GM19035 (cell line): ENCODE data around the gene TRIM3.

Experiments
- ATAC-seq: cut with Tn5 transposase; IDR thresholded peaks from one replicate; pipeline ENCODE4 v1.9.1; 2021; ENCODE audit not compliant: unreplicated experiment

Gene TRIM3

GRCh38 chr11:6481012-6481923 lies 7.5 kb upstream of the TRIM3 start, which contains the start of the genes ARFIP2 and TIMM10B:
ARFIP2 (minus strand) TSS chr11:6481331; CDS start chr11:6480421, 910 bp downstream.
TIMM10B (plus strand) TSS chr11:6481501; CDS start chr11:6481517, 16 bp downstream.
- ATAC-seq: peak; percentile 99

DNA sequence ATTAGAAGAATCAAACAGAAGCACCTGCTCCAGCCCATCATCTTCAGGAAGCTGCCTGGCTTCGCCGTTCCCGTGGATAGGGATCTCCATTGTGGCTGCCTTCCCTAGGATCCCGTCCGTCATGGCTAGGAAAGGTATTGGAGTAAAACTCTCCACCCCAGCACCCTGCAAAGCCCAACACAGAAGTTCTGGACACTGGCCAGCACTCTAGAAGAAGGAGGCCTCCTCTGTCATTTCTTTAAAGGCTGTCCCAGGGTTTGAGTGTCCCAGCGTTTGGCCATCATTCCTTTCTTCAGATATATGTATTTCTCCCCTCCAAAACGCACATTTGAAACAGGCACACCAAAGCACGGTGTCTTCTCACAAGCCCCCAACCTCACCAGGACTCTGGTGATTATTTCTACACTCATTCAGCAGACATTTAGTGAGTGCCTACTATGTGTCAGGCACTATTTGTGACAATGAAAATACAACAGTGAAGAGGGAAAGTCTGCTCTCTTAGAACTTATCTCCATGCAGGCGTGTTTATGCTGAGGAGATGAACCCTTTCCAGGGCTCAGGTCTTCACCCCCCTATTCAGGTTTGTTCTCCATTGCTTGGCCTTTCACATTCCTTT lies 6.7 kb upstream of the TRIM3 start:
- ATAC-seq: no peak

DNA sequence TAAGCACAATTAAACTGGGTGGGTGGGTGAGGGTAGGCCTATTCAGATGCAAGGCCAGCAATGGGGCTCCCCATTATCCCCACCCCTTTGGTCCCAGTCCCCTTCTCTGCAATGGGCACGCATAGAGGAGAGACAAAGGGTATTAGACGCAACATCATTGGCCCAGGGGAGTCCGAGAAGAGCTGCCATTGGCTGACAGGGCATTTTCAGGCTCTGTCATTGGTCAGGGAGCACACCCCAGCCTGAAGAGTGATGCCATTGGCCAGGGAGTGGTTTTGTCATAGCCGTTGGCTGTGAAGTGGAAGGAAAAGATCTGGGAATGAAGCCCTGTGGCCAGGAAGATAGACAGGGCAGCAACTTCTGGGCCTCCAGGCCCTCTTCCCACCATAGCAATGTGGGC lies 2.8 kb upstream of the TRIM3 start:
- no peak for ATAC-seq

GRCh38 chr11:6475936-6476335 lies 2.2 kb upstream of the TRIM3 start:
- no peak for ATAC-seq

DNA sequence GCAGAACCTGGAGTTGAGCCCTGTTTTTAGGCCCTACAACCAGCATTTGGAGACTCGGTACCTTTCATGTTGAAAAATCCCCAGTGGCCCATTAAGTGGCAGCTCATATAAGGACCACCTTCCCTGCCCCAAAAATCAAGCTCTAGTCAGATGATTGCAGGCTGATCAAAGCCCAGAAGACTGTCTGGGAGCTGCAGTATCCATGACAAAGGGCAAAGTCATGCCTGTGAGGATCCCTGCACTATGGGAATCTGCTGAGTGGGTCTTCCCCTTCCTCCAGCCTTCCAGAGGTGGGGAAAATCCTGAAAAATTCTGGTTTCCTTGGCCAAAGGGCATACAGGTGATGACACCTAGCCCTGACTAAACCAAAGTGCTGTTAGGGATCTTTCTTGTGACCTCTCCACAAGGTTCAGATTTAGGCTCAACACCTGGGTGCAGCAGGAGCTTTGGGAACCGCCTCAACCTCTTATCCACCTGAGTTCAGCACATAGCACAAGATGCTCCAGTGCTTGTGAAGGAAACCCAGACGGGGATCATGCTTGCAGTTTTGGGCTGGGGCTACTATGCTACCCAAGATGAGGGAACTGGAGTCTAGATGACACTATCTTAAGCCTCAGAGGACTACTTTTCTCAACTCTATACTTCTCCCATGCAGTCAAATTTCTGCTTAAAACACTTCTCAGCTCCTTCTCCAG lies 1.2 kb upstream of the TRIM3 start:
- ATAC-seq: no peak

GRCh38 chr11:6474413-6474792 lies 662 bp upstream of the TRIM3 start:
- no peak for ATAC-seq

GRCh38 chr11:6472934-6473333 lies 807 bp downstream of the TRIM3 start:
- no peak for ATAC-seq

DNA sequence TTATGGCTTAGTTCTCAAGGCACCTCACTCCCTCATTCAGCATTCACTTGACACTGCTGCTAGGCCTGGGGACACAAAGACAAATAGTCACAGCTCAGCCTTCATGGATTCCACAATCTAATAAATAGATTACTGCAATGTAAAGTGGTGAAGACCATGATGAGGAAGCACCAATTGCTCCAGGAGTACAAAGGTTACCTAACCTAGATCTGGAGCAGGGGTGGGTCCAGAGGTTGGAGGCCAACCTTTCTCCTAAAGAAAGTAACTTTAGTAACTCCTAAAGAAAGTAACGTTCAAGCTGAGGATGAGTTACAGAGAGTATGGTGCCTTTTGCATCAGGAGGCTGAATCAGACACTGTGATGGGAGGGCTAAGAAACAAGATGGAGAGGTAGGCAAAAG lies 4.1 kb downstream of the TRIM3 start:
- no peak for ATAC-seq

- ATAC-seq: peak; percentile 47
These were observed 4.8 kb downstream of the TRIM3 start for GRCh38 chr11:6468712-6469495.

DNA sequence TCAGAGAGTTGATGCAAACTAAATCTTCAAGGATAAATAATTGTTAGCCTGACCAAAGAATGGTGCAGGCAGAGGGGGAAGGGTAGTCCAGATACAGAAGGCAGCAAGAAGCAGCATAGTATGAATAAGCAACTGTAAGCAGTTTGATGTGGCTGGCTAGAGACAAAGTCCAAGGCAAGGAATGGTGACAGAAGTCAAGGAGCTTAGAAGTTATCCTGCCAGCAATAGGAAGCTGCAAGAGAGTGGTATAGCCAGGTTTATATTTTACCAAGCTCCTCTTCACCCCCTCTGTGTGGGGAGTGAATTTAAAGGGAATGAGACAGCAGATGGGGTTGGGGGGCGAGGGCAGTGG lies 14.7 kb downstream of the TRIM3 start:
- no peak for ATAC-seq

DNA sequence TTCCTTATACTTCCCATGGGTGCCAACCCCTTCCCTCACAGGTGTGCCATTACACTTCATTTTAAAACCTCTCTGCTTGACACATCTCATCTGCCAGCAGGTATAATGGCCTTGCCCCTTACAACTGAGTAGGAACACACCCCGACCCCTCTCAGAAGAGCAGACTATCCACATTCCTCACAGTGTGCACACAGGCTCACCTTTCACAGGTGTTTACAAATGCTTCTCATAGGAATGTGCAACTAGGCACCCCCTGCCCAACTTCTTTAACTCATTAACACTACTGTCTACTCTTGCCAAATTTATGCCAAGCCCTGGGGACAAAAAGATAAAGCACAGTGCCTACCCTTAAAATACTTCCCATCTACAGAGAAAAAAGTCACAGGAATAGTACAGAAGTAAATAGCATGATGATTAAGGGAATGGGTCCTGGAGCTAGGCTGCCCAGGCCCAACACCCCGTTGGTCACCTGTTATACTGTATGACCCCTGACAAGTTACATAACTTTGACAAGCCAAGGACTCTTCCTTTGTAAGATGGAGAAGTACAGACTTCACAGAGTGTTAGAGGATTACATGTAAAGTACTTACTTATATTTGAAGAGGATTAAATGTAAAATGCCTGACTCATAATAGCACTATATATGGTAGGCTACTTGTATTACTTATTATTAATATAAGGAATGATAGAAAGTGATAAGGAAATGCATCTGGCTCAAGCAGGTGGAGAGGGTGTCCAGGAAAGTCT lies 15.2 kb downstream of the TRIM3 start:
- ATAC-seq: no peak

GRCh38 chr11:6457581-6458320 lies 16.0 kb downstream of the TRIM3 start:
- ATAC-seq: no peak

DNA sequence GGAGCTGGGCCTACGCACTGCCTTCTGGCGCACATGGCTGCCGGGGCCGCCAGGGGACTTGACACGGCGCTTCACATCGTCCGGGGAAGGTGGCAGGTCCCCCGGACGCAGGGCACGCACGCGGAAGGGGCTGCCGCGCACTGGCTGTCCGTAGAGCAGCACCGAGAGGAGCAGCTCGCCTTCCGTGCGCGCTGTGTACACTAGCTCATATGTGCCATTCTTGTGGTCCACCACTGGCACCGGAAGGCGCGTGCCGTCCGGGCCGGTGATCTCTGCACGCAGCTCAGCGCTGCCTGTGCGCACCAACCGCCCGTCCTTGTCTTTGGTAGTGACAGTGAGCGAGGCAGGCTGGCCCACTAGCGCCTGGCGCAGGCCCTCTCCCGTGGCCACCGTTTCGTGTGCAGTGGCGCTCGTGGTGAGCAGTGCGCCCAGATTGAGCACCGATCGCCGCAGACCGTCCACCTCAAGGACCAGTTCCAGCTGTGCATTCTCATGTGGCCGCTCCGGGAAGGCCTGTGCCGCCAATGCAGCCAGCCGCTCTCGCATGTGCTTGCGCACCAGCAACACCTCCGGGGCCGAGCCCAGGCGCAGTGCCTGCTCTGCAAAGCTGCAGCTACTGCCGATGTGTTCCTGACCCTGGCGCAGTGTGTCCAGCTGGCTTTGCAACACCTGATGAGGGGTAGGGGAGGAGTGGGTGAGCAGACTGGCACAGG lies 17.2 kb downstream of the TRIM3 start:
- ATAC-seq: no peak

DNA sequence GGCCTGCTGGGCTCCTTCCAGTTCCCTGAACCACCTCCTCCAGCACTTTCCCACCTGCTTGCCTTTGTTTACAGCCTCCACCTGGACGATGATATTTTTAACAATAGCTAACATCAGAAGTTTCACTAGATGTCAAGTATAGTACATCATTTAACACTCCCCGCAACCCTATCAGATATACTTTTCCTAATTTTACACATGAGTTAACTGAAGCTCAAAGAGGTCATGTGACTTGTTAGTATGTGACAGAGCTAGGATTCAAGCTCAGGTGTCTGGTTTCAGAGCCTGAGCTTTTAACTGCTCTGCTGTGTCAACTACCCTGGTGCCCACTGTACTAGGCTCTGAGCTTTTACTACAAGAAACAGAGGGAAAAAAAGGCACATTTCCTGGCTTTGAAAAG lies 18.7 kb downstream of the TRIM3 start:
- no peak for ATAC-seq

- no peak for ATAC-seq
These were observed 20.6 kb downstream of the TRIM3 start for GRCh38 chr11:6453152-6453551.

- no peak for ATAC-seq
These were observed 21.5 kb downstream of the TRIM3 start for GRCh38 chr11:6452219-6452618.

DNA sequence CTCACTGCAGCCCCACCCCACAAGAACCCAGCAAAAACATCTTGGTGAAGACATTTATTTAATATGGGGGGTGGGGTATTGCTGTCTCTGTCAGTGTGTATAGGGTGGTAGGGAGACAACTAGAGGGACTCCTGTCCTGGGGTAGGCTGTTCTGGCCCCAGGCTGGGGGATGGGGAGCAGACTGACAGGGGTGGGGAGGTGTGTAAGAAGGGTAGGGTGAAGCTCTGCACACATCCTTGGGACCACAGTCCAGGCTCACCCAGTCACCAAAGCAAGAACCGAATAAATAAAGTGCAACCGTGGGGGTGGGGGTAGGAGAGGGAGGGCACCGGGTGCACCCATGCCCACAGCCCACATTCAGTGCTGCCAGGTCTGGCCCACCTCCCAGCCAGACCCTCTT lies 25.2 kb downstream of the TRIM3 start:
- ATAC-seq: no peak

DNA sequence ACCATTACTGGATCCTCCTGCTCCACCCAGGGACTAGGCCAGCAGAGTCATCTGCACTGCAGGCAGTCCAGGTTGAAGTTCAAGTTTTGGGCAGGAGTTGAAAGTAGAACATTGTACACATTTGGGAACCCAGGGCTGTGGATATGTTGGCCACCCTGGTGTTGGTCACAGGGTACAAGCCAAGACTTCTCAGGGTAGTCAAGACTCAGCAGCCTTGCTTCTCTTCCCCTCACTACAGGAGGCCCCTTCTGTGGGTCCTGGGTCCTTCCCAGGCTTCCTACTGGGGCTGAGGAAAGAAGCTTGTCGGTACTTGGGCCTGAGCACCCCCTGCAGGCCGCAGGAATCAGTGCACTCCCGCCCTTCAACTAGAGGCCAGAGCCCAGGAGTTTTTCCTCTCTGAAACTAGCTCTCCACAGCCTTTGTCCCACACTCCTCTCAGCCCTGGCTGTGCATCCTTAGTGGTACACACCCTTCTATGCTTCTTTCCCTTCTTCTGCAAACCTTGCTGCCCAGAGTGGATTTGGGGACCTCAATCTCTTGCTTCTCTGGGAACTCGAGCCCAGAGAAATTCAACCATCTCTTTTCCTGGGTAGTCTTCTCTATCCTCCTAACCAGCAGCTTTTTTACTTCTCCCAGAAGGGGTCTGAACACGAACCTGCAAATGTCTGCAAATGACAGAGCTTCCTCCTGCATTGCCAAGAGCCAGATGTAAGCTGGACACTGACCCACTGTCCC lies 30.3 kb downstream of the TRIM3 start:
- ATAC-seq: peak; percentile 77
